MM.1S (cell line): ENCODE measurements around the gene SCAPER.
"Not testable (repeated sequence)": the region's sequence is repeated elsewhere in the genome, so short reads cannot be mapped to it uniquely, and the experiment has no call there.

Source experiments
- CTCF ChIP-seq: fragments of 300-600 bp; sonication (generic); IDR thresholded peaks from 2 replicates; pipeline ENCODE4 v1.5.1; 2016; ENCODE audit warnings: antibody characterized with exemption, low read length, mixed read lengths
- EZH2 ChIP-seq: fragments of 300-600 bp; sonication (generic); optimal IDR thresholded peaks from 2 replicates; pipeline ENCODE3; 2017; ENCODE audit warnings: low read depth, mild to moderate bottlenecking, antibody characterized with exemption, low read length, mixed read lengths
- EZH2phosphoT487 ChIP-seq: fragments of 300-600 bp; sonication (generic); IDR thresholded peaks from 2 replicates; pipeline ENCODE4 v1.6.1; 2018; ENCODE audit warnings: antibody characterized with exemption, low read length

- not testable (repeated sequence) for TF ChIP-seq CTCF, EZH2, EZH2phosphoT487
These were observed 394.5 kb downstream of the SCAPER start for GRCh38 chr15:76510663-76511062.
